AG20443 (cell line): ENCODE data around the gene BTBD17.

Experiments
- DNase-seq: peaks from one replicate; pipeline ENCODE4 v3.0.0; 2012; ENCODE audit warnings: low spot score, mixed read lengths

BTBD17 gene

DNA sequence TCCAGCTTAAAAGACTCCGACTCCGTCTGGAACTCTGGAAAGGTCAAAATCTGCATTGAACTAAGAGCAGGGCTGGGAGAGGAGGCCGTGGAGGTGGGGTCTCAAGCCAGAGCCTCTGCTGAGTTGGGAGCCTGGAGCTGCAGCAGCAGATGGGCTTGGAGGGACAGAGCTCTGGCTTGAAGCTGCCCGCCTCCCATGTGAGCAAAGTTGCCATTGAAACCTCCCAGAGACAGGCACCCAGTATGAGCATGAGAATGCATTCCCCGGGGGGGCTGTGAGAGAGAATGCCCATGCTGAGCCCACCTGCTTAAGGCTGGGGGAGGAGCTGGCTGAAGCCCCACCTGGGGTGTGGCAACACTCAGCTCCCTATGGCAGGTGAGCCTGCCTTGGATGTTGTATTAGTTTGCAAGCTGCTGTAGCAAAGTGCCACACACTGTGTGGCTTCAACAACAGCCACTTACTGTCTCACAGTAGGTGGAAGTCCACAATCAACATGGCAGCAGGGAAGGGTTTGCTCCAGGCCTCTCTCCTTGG, 26.1 kb downstream of the BTBD17 start:
- no peak for DNase-seq

DNA sequence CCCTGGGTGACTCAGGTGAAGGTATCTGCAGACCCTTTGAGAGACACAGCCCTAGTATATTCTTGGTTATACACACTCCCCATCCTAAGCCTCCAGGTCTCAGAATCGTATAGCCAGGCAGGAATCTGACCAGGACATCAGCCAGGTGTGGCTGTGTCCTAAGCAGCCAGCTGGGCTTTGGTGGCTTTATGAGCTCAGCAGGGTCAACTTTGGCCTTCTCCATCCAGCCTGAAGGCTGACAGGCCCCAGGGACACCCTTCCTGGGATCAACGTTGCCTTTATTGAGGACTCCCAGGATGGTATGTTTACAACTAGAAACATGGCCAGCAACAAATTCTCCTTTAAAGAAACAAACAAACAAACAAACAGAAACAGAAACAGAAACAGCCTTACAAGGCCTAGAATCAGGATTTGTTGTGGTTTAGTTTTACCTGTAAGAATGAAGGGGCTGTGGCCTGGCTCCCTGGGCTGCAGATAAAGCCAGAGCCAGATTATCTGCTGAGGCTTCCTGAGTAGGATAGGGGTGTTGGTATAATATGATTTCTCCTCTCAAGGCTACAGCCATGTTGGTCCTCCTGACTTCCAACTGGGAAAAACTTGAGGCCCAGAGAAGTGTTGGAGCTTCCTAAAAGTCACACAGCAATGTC, 27.2 kb downstream of the BTBD17 start:
- no peak for DNase-seq

DNA sequence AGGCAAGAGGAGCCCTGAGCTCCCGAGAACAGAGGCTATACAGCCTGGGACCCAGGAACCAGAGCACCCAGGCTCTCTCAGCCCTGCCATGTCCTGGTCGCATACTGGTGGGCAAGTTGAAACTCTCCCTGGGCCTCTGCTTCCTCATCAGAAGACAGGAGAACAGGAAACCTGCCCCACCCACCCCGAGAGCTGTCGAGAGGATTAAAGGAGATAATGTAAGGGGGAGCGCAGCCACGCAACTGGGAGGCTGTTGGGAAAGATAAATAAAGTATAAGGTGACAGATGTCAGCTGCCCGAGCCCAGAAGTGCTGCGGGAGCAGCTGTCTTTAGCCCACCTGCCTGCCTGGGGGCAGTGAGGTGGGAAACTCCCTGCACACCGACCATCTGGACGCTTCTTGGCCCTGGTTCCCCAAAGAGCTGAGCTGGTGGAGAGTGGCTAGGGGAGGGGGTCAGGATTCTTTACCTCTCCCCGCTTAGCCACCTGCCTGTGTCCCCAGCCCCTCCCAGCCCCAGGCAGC, 28.8 kb downstream of the BTBD17 start:
- no peak for DNase-seq

DNA sequence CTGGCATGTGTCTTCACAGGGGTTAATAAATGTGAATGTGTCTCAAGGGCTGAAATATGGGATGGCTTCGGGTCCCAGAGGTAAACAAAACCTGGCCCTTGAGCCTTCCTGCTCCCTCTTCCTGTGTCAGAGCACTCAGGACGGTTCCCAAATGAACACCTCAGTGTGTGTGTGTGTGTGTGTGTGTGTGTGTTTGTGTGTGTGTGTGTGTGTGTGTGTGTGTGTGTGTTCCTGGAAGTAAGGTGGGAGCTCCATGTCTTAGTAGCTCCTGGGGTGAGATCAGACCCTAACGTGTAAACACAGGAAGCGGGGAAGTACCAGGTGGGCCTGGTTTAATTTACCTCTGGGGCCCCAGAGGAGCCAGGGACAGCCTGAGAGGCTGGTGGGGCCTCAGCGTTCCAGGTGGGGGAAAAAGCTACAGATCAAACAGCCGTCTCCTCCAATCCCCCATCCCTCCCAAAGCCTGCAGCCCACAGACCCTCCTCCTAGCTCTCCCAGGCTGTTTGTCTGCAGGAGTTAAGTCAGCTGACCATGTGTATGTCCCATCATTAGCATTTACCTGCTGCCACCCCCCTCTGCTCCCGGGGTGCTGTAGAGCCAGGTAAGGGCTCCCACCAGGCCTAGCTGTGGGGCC, 29.5 kb downstream of the BTBD17 start:
- DNase-seq, result no peak

DNA sequence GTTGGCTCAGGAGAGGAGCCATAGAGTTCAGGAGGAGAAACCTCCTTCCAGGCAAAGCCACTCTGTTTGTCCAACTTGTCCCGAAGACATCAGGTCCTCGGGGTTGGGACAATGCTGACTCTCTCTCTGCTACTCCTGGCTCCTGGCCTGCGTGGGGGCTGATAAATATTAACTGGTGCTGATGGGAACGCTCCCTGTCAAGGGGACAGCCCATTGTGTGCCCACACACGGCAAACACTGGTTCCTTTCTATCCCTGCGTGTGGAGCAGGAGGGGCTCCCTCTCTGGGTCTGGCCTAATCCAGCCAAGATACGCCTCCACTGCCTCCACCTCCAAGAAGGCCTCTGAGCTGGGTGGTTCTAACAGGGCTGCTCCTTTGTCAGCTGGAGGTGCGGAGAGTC, 31.2 kb downstream of the BTBD17 start:
- DNase-seq, result no peak

DNA sequence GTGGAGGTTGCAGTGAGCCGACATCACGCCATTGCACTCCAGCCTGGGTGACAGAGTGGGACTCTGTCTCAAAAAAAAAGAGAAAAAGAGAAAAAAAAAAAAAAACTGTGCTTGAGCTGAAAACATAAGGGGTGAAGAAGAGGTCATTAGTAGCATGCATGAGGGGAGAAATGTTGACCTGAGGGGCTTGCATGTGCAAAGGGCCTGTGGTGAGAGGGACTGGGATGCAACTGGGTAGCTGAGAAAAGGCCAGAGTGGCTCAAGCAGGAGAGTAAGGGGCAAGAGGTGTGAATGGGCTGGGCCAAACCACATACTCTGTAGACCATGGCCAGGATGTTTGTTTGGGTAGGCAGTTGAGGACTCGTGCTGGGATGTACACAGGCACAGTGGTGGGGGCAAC, 32.3 kb downstream of the BTBD17 start:
- DNase-seq, result no peak

- no peak for DNase-seq
These were observed 33.2 kb downstream of the BTBD17 start for GRCh38 chr17:74328487-74328886.

- DNase-seq, result no peak
These were observed 35.2 kb downstream of the BTBD17 start for GRCh38 chr17:74326506-74326905.

- peak; percentile 68 for DNase-seq
These were observed 35.8 kb downstream of the BTBD17 start, which contains the start of gene KIF19 for GRCh38 chr17:74325743-74326379. TSS of gene KIF19 (plus strand) at chr17:74326226. CDS start at chr17:74326350, 124 bp downstream.

DNA sequence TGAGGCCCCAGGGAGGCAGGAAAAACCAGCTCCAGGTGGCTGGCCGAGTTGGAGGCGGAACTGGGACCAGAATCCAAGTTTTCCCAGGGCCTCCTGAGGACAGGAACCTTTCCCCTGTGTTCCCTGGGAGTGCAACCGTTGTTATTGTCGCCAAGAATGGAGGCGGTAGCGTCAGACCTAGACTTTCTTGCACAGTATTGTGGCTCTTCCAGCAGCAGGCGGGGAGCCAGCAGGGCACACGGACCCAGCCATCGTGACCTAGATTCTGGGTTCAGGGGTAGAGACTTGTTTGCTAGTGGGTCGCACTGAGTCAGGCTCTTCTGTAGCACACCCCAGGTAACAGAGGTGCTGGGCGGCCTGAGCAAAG, 36.3 kb downstream of the BTBD17 start:
- no peak for DNase-seq

DNA sequence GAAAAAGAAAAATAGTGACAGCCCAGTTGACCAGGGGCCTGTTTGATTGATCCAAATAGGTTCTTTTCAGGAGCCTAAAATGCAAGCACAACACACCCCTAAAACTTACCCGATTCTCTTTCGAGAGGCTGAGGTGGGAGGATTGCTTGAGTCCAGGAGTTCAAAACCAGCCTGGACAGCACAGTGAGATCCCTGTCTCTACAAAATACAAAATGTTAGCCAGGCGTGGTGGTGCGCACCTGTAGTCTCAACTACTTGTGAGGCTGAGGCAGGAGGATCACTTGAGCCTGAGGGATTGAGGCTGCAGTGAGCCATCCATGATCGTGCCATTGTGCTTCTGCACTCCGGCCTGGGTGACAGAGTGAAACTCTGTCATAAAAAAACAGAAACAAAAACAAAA, 37.1 kb downstream of the BTBD17 start:
- no peak for DNase-seq

DNA sequence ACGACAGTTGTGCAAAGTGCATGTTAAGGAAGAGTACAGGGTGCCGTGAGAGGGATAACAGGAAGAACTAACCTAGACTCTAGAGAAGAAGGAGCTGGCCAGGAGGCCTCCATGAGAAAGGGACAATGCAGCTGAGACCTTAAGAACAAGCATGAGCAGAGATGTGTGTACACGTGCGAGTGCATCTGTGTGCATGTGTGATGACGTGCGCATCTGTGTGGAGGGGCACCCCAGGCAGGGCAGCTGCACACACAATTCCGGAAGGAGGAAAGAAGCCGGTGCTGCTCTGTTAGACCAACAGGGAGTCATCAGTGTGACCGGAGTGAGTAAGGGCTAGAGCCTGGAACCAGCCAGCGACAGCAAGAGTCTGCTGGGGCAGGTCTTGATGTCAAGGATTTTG, 43.3 kb downstream of the BTBD17 start:
- DNase-seq, result no peak

GRCh38 chr17:74317071-74317470, 44.6 kb downstream of the BTBD17 start:
- no peak for DNase-seq

DNA sequence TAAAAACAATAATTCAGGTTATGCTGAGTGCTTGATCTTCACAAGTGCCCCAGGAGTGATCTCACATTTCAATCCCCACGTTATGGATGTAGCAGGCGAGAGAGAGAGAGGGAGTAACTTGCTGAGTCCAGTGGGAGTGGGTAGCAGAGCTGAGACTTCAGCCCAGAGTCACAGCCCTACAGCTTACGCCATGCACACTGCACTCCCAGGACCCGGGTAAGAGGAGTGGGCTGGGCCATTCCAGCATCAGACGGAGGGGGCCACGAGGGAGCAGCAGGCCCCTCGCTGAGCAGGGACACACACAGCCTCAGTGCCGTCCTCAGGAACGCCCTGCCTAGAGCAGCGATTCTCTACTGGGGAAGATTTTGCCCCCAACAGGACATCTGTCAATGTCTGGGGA, 45.4 kb downstream of the BTBD17 start:
- no peak for DNase-seq

- DNase-seq, result no peak
These were observed 46.8 kb downstream of the BTBD17 start for GRCh38 chr17:74314877-74315276.

GRCh38 chr17:74309902-74310301, 51.8 kb downstream of the BTBD17 start:
- DNase-seq, result no peak

GRCh38 chr17:74307984-74308773, 53.5 kb downstream of the BTBD17 start:
- no peak for DNase-seq
